Measurements from ENCODE around the gene PDZD7. TPM values are rescaled to one million over a fixed set of nuclear protein-coding genes. Genes with fewer than 3 reads are reported as not detected.

PDZD7 gene
- total and polyA plus RNA-seq, 9 of the 15 experiments (the other 6 are each of a cell fraction or from before 2014, with no cell fraction given): 0.04 to 0.24 (median 0.08) TPM; not detected in 3

DNA sequence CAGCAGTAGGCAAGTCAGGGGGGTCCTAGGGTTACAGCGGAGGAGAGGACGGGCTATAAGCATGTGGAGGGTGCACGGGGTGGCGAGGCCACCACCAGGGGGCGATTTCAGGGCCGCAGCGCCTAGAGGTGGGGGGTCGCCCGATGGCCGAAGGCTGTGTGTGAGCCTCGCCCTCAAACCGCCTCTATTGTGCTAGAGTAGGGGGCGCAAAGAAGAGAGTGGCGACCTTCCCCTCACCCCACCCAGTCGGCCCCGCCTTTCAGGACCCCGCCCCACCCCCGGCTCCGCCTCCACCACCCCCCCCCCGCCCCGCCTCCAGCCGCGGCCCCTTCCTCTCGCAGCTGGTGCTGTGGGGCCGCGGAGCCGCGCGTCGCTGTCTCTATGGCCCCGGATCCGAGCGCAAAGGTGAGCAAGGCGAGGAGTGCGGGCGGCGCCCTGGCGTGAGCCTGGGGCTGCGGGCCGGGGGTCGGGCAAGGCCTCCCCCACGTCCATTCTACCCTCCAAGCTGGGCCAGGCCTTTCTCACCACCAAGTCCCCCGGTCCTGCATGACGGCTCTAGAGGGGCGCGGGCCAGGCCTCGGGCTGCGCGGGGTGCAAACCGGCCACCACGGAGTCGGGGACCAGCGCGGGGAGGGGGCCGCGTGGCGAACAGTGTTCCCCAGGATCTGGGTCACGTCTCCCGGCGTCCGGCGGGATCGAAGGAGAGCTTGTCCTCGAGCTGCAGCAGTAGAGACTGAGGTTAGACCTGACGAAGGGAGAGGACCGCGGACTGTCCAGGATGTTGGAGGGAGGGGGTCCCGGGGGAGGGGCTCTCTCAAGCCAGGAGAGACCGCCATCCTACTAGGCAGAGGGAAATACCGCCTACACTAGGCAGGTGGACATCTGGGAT lies 61.5 kb downstream of the PDZD7 start, which contains the start of gene SEMA4G:
Gene SEMA4G (plus strand): TSS at position 318 of the 889 bp plus-strand sequence. CDS start 3,409 bp downstream, outside the sequence.
- ATAC-seq: peak; percentile 95
- no peaks in the 10 kb centered on the region for H3K79me2 ChIP-seq (ENCODE audit: control insufficient read depth, insufficient read depth, low read length)
- peak; percentile 66 to 84 (median 80) for DNase-seq (ENCODE audit: extremely low read depth in 1 of 4, low spot score in 3 of 4)
- H3K9ac ChIP-seq (ENCODE audit: insufficient read depth in 1 of 2, low read depth in 2 of 2, low read length in 2 of 2): peak within 1 kb of the TSS; percentile 57 to 89
- H4K20me1 ChIP-seq (replicated peaks; ENCODE audit: control insufficient read depth, insufficient read depth, low read length): no peaks in the 10 kb centered on the region
- H2AFZ ChIP-seq (ENCODE audit: low read depth, low read length): peak within 1 kb of the TSS; percentile 97
- intact Hi-C loops (cut with micrococcal nuclease) (no loop called here), in situ Hi-C loops (cut with MboI) (no loop called here)
- WGBS (ENCODE audit: insufficient coverage, low coverage, missing lambda C conversion rate): 1% methylated on average over 45 of the region's 70 CpGs
- H3K4me2 ChIP-seq (ENCODE audit: insufficient read depth, low read length): peak within 1 kb of the TSS; percentile 87
- FAIRE-seq: no peak
- peaks cover 12 to 14% of the 10 kb centered on the region in 2 experiments for H3K4me1 ChIP-seq (replicated peaks in 1 of 2; ENCODE audit: control insufficient read depth in 2 of 2, insufficient read depth in 2 of 2, low read length in 2 of 2)
- no peak within 1 kb of the TSS for H3K27ac ChIP-seq (ENCODE audit: extremely low read depth, low read depth, low read length)
- no peaks in the 10 kb centered on the region for H3K9me1 ChIP-seq (ENCODE audit: control insufficient read depth, insufficient read depth, low read length)
- peak within 1 kb of the TSS; percentile 52 for H3K4me3 ChIP-seq
- ChIA-PET POLR2A (interaction anchor here (1.1 kb wide), 1 partner anchor 11 kb away, joined by 4 read pairs; no protein-coding TSS in a partner anchor), CTCF (ENCODE audit: low intra/inter-chr PET ratio) (no interaction called here)
- BruUV-seq (replicated peaks): no TSS peak
- H3K36me3 ChIP-seq (ENCODE audit: control insufficient read depth, insufficient read depth, low read length): peaks cover 4% of the 10 kb centered on the region; the same call in 1 of the 3 replicates
- H3K9me3 ChIP-seq (replicated peaks; ENCODE audit: control insufficient read depth, insufficient read depth, low read depth, low read length): no peaks in the 10 kb centered on the region
- H3K27me3 ChIP-seq (ENCODE audit: control insufficient read depth in 2 of 2, insufficient read depth in 2 of 2, low read length in 2 of 2): no peaks in the 10 kb centered on the region
- TF ChIP-seq YY1 (IDR thresholded peaks at IDR 0.05; ENCODE audit: borderline replicate concordance in 1 of 3, control insufficient read depth in 1 of 3, extremely low read depth in 1 of 3, insufficient read depth in 3 of 3, insufficient read length in 1 of 3, insufficient replicate concordance in 2 of 3, low read depth in 1 of 3, low read length in 2 of 3): peak in 1 of 3 experiments; percentile 30
- no peak for TF ChIP-seq ZNF551 (CRISPR knock-in tag; IDR thresholded peaks at IDR 0.05)
- no peak for TF ChIP-seq ZNF699 (CRISPR knock-in tag; IDR thresholded peaks at IDR 0.05; ENCODE audit: insufficient replicate concordance)
- peak in 1 of 2 experiments; percentile 53; a peak in 1 of 4 replicates for TF ChIP-seq KDM1A (IDR thresholded peaks at IDR 0.05)
- TF ChIP-seq, protein P1, sequence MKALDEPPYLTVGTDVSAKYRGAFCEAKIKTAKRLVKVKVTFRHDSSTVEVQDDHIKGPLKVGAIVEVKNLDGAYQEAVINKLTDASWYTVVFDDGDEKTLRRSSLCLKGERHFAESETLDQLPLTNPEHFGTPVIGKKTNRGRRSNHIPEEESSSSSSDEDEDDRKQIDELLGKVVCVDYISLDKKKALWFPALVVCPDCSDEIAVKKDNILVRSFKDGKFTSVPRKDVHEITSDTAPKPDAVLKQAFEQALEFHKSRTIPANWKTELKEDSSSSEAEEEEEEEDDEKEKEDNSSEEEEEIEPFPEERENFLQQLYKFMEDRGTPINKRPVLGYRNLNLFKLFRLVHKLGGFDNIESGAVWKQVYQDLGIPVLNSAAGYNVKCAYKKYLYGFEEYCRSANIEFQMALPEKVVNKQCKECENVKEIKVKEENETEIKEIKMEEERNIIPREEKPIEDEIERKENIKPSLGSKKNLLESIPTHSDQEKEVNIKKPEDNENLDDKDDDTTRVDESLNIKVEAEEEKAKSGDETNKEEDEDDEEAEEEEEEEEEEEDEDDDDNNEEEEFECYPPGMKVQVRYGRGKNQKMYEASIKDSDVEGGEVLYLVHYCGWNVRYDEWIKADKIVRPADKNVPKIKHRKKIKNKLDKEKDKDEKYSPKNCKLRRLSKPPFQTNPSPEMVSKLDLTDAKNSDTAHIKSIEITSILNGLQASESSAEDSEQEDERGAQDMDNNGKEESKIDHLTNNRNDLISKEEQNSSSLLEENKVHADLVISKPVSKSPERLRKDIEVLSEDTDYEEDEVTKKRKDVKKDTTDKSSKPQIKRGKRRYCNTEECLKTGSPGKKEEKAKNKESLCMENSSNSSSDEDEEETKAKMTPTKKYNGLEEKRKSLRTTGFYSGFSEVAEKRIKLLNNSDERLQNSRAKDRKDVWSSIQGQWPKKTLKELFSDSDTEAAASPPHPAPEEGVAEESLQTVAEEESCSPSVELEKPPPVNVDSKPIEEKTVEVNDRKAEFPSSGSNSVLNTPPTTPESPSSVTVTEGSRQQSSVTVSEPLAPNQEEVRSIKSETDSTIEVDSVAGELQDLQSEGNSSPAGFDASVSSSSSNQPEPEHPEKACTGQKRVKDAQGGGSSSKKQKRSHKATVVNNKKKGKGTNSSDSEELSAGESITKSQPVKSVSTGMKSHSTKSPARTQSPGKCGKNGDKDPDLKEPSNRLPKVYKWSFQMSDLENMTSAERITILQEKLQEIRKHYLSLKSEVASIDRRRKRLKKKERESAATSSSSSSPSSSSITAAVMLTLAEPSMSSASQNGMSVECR (CRISPR knock-in tag; IDR thresholded peaks at IDR 0.05): 0 out of 2 replicates have a peak, but pooled peaks have one; percentile 30
- TF ChIP-seq MNT (conservative IDR thresholded peaks at IDR 0.05): 0 out of 4 replicates have a peak, but pooled peaks of 1 of the 2 experiments have one; percentile 7
- TF ChIP-seq MAZ (CRISPR knock-in tag; conservative IDR thresholded peaks at IDR 0.05 in 1 of 2, IDR thresholded peaks at IDR 0.05 in 1 of 2): peak in 1 of 2 experiments; percentile 68; a peak in 2 of 4 replicates
- TF ChIP-seq SMC3 (conservative IDR thresholded peaks at IDR 0.05; ENCODE audit: insufficient read depth, low read depth, low read length): 0 out of 2 replicates have a peak, but pooled peaks have one; percentile 41
- TF ChIP-seq ZNF217 (CRISPR knock-in tag; IDR thresholded peaks at IDR 0.05): no peak
- 0 out of 2 replicates have a peak, but pooled peaks have one; percentile 14 for TF ChIP-seq MTA3 (IDR thresholded peaks at IDR 0.05; ENCODE audit: borderline replicate concordance)
- no peak for TF ChIP-seq ZBTB9 (CRISPR knock-in tag; IDR thresholded peaks at IDR 0.05)
